Measurements from ENCODE around the gene C3orf38.

The C3orf38 gene

GRCh38 chr3:88152841-88153240 lies 3.1 kb downstream of the C3orf38 start:
- no peaks in the 10 kb centered on the region for H3K27me3 ChIP-seq (ENCODE audit: insufficient read depth, poor library complexity, severe bottlenecking)
- no peak overlapping the region for H3K4me3 ChIP-seq (replicated peaks; ENCODE audit: insufficient read depth, low read length)
- TF ChIP-seq CTCF (IDR thresholded peaks at IDR 0.05; ENCODE audit: insufficient read depth, low read length) (no peak), POLR2AphosphoS5 (IDR thresholded peaks at IDR 0.05; ENCODE audit: low read depth) (no peak)
- no peak overlapping the region for H3K27ac ChIP-seq (replicated peaks)
- no peak for DNase-seq (ENCODE audit: low read depth in 1 of 2, low spot score in 1 of 2)

GRCh38 chr3:88166419-88166971 lies 16.7 kb downstream of the C3orf38 start:
- H3K4me3 ChIP-seq (replicated peaks; ENCODE audit: insufficient read depth, low read length), result no peak overlapping the region

GRCh38 chr3:88167173-88167572 lies 17.4 kb downstream of the C3orf38 start:
- Histone ChIP-seq H3K27ac (replicated peaks) (no peak overlapping the region), H3K27me3 (ENCODE audit: insufficient read depth, poor library complexity, severe bottlenecking) (no peaks in the 10 kb centered on the region), H3K4me3 (replicated peaks; ENCODE audit: insufficient read depth, low read length) (no peak overlapping the region)
- DNase-seq (ENCODE audit: low read depth in 1 of 2, low spot score in 1 of 2), result no peak
- TF ChIP-seq CTCF (IDR thresholded peaks at IDR 0.05; ENCODE audit: insufficient read depth, low read length) (no peak), SPI1 (IDR thresholded peaks at IDR 0.05; ENCODE audit: borderline replicate concordance, low read depth) (no peak), GABPA (IDR thresholded peaks at IDR 0.05; ENCODE audit: low read depth) (no peak), POLR2AphosphoS5 (IDR thresholded peaks at IDR 0.05; ENCODE audit: low read depth) (no peak), REST (IDR thresholded peaks at IDR 0.05; ENCODE audit: insufficient replicate concordance, low read depth) (no peak)

More at GRCh38 chr3:88166419-88166971, 16.7 kb downstream of the C3orf38 start:
- Histone ChIP-seq H3K27ac (replicated peaks) (no peak overlapping the region), H3K27me3 (ENCODE audit: insufficient read depth, poor library complexity, severe bottlenecking) (no peaks in the 10 kb centered on the region)
- no peak for TF ChIP-seq CTCF (IDR thresholded peaks at IDR 0.05; ENCODE audit: insufficient read depth, low read length)
- no peak for DNase-seq (ENCODE audit: low read depth in 1 of 2, low spot score in 1 of 2)

- Histone ChIP-seq H3K27me3 (ENCODE audit: insufficient read depth, poor library complexity, severe bottlenecking) (no peaks in the 10 kb centered on the region), H3K4me3 (replicated peaks; ENCODE audit: insufficient read depth, low read length) (no peak overlapping the region), H3K27ac (replicated peaks) (no peak overlapping the region)
- TF ChIP-seq GABPA (IDR thresholded peaks at IDR 0.05; ENCODE audit: low read depth) (no peak), SPI1 (IDR thresholded peaks at IDR 0.05; ENCODE audit: borderline replicate concordance, low read depth) (no peak), REST (IDR thresholded peaks at IDR 0.05; ENCODE audit: insufficient replicate concordance, low read depth) (no peak), POLR2AphosphoS5 (IDR thresholded peaks at IDR 0.05; ENCODE audit: low read depth) (no peak), CTCF (IDR thresholded peaks at IDR 0.05; ENCODE audit: insufficient read depth, low read length) (no peak)
- DNase-seq (ENCODE audit: low read depth in 1 of 2, low spot score in 1 of 2), result no peak
Observed at GRCh38 chr3:88167704-88168103, 17.9 kb downstream of the C3orf38 start.

All from HL-60 (cell line).